ENCODE results near the gene DVL1. TPM values are rescaled to one million over a fixed set of nuclear protein-coding genes. Genes with fewer than 3 reads are reported as not detected.

The DVL1 gene
- total and polyA plus RNA-seq, 2 of the 13 experiments (the other 11 are each of a cell fraction or from before 2014, with no cell fraction given) = 30.8 to 60.4 TPM

DNA sequence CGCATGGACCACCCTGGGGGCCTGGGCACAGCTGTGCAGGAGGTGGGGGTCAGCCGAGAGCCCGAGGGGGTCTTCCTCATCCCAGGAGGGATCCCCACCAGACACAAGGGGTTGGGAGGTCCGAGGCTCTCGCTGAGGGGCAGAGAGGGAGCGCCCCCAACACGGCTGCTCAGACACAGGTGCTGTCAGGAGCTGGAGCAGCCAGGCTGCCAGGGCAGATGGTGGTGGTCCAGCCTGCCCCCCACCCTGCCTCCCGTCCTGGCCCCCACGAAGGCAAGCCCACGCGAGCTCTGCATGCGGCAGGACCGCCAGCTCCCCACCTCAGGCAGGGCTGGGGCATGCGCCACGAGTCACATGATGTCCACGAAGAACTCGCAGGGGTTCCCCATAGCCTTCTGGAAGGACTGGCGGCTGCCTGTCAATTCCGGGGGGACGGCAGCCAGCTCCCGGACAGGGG is 13.4 kb downstream of the DVL1 start:
- peaks cover 7% of the 10 kb centered on the region; the same call in 1 of the 2 replicates for H4K20me1 ChIP-seq (ENCODE audit: insufficient read depth, low read length)
- no peak overlapping the region for H3K4me2 ChIP-seq (ENCODE audit: low read depth, low read length)
- ATAC-seq (no peak), FAIRE-seq (no peak), DNase-seq (ENCODE audit: low spot score) (no peak)
- no peak overlapping the region for H3K9ac ChIP-seq (ENCODE audit: insufficient read depth, low read depth, low read length)
- ChIA-PET CTCF (ENCODE audit: low intra/inter-chr PET ratio, low total read pairs) (no interaction called here), POLR2A (interaction anchor here (0.9 to 3.9 kb wide), 4 partner anchors 10 to 39 kb away, joined by 3 to 12 read pairs (median 4); partner anchors contain the start of genes AURKAIP1 and DVL1)
- H2AFZ ChIP-seq (ENCODE audit: low read length) = no peak overlapping the region
- TSS peak; percentile 28 for BruUV-seq (replicated peaks)
- peaks cover 9 to 16% of the 10 kb centered on the region in 2 experiments for H3K36me3 ChIP-seq (replicated peaks in 1 of 2; ENCODE audit: control insufficient read depth in 1 of 2, insufficient read depth in 2 of 2, low read length in 2 of 2)
- H3K4me1 ChIP-seq (ENCODE audit: insufficient read depth, low read length) = peaks cover 13% of the 10 kb centered on the region
- no peaks in the 10 kb centered on the region for H3K79me2 ChIP-seq (ENCODE audit: insufficient read depth, low read length)
- H3K4me3 ChIP-seq (replicated peaks in 1 of 3; ENCODE audit: insufficient read depth in 1 of 3, low read depth in 2 of 3, low read length in 3 of 3) = no peak overlapping the region
- in situ Hi-C loops (cut with HindIII; ENCODE audit: extremely low pct_ligation_motif_present, low pct_unique_long_range_greater_than_20kb) (no loop called here), intact Hi-C loops (cut with micrococcal nuclease; ENCODE audit: unreplicated experiment) (no loop called here)
- no peak overlapping the region for H3K27ac ChIP-seq (ENCODE audit: extremely low read length, insufficient read depth, low read length)
- no peaks in the 10 kb centered on the region for H3K9me3 ChIP-seq (ENCODE audit: low read length)
- WGBS (ENCODE audit: low lambda C conversion rate) = 93% methylated on average over 2 of the region's 21 CpGs
- no peak for TF ChIP-seq ZNF629 (CRISPR knock-in tag; conservative IDR thresholded peaks at IDR 0.05)
- 0 out of 2 replicates have a peak, but pooled peaks have one; percentile 4 for TF ChIP-seq TAF1 (CRISPR knock-in tag; IDR thresholded peaks at IDR 0.05)
- 0 out of 5 replicates have a peak, but pooled peaks cover 0 to 4% of the 10 kb centered on the region in 2 experiments for H3K27me3 ChIP-seq (ENCODE audit: control insufficient read depth in 1 of 2, insufficient read depth in 2 of 2, low read length in 2 of 2)

DNA sequence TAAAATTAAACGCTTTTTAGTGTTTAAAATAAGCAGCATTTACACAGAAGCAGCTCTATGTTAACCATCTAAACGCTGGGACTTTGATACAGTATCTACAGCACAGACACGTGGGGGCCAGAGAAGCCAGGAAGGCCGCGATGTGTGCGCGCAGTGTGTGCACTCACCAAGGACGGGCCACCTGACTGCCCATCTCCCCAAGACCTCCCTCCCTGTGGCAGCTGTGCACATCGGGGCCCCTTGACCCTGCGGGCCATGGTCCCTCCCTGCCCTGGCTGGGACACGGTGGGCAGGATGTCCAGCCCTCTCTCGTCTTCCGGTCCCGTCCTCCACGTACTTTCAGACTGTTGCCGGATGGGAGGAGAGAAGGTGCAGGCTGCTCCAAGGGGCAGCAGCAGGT is 13.9 kb downstream of the DVL1 start:
- 92% methylated on average over 13 of the region's 16 CpGs for WGBS (ENCODE audit: low lambda C conversion rate)
- in situ Hi-C loops (cut with HindIII; ENCODE audit: extremely low pct_ligation_motif_present, low pct_unique_long_range_greater_than_20kb) = no loop called here
- TF ChIP-seq ZSCAN29 (CRISPR knock-in tag; conservative IDR thresholded peaks at IDR 0.05) (no peak), ZC3H13 (CRISPR knock-in tag; IDR thresholded peaks at IDR 0.05) (peak; percentile 12; the same call in 1 of the 2 replicates), HCFC1 (IDR thresholded peaks at IDR 0.05; ENCODE audit: low read depth, low read length) (no peak), ZNF33B (CRISPR knock-in tag; IDR thresholded peaks at IDR 0.05) (no peak), ZNF446 (CRISPR knock-in tag; IDR thresholded peaks at IDR 0.05) (no peak), TEAD3 (CRISPR knock-in tag; optimal IDR thresholded peaks at IDR 0.05; ENCODE audit: borderline replicate concordance) (no peak), ZBTB20 (CRISPR knock-in tag; IDR thresholded peaks at IDR 0.05; ENCODE audit: borderline replicate concordance, low read depth) (no peak), SP140L (CRISPR knock-in tag; IDR thresholded peaks at IDR 0.05; ENCODE audit: borderline replicate concordance) (no peak), ATF7 (IDR thresholded peaks at IDR 0.05) (no peak), ATF7 (CRISPR knock-in tag; IDR thresholded peaks at IDR 0.05) (no peak), KDM2A (CRISPR knock-in tag; IDR thresholded peaks at IDR 0.05; ENCODE audit: borderline replicate concordance, low read depth) (no peak), ZNF598 (CRISPR knock-in tag; IDR thresholded peaks at IDR 0.05; ENCODE audit: borderline replicate concordance) (no peak), ZNF777 (CRISPR knock-in tag; IDR thresholded peaks at IDR 0.05) (no peak)
- TF ChIP-seq, protein P1, sequence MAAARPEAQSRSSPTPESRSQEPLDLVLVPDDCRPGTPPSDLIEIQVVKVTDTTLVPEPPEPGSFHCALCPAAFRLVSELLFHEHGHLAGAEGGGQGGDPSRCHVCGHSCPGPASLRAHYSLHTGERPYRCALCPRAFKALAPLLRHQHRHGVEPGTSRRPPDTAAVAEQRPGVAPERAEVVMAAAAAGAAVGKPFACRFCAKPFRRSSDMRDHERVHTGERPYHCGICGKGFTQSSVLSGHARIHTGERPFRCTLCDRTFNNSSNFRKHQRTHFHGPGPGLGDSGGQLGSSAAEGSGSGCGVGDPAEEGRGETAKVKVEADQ (CRISPR knock-in tag; IDR thresholded peaks at IDR 0.05; ENCODE audit: borderline replicate concordance) = no peak
- TF ChIP-seq, protein P2, sequence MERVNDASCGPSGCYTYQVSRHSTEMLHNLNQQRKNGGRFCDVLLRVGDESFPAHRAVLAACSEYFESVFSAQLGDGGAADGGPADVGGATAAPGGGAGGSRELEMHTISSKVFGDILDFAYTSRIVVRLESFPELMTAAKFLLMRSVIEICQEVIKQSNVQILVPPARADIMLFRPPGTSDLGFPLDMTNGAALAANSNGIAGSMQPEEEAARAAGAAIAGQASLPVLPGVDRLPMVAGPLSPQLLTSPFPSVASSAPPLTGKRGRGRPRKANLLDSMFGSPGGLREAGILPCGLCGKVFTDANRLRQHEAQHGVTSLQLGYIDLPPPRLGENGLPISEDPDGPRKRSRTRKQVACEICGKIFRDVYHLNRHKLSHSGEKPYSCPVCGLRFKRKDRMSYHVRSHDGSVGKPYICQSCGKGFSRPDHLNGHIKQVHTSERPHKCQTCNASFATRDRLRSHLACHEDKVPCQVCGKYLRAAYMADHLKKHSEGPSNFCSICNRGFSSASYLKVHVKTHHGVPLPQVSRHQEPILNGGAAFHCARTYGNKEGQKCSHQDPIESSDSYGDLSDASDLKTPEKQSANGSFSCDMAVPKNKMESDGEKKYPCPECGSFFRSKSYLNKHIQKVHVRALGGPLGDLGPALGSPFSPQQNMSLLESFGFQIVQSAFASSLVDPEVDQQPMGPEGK (CRISPR knock-in tag; IDR thresholded peaks at IDR 0.05) = 0 out of 2 replicates have a peak, but pooled peaks have one; percentile 3

More for the DNA sequence above, 13.9 kb downstream of the DVL1 start:
- Histone ChIP-seq H3K9ac (ENCODE audit: insufficient read depth, low read depth, low read length) (no peak overlapping the region), H3K4me2 (ENCODE audit: low read depth, low read length) (no peak overlapping the region), H3K9me3 (ENCODE audit: low read length) (no peaks in the 10 kb centered on the region), H3K27me3 (ENCODE audit: control insufficient read depth in 1 of 2, insufficient read depth in 2 of 2, low read length in 2 of 2) (0 out of 5 replicates have a peak, but pooled peaks cover 0 to 4% of the 10 kb centered on the region in 2 experiments), H3K79me2 (ENCODE audit: insufficient read depth, low read length) (no peaks in the 10 kb centered on the region), H3K27ac (ENCODE audit: extremely low read length, insufficient read depth, low read length) (no peak overlapping the region), H3K36me3 (replicated peaks in 1 of 2; ENCODE audit: control insufficient read depth in 1 of 2, insufficient read depth in 2 of 2, low read length in 2 of 2) (peaks cover 6 to 10% of the 10 kb centered on the region in 2 experiments; a peak in 4 of 5 replicates), H2AFZ (ENCODE audit: low read length) (no peak overlapping the region), H3K4me3 (replicated peaks in 1 of 3; ENCODE audit: insufficient read depth in 1 of 3, low read depth in 2 of 3, low read length in 3 of 3) (no peak overlapping the region), H4K20me1 (ENCODE audit: insufficient read depth, low read length) (peaks cover 7% of the 10 kb centered on the region; the same call in 1 of the 2 replicates), H3K4me1 (ENCODE audit: insufficient read depth, low read length) (peaks cover 18% of the 10 kb centered on the region)
- CTCF ChIA-PET (ENCODE audit: low intra/inter-chr PET ratio, low total read pairs) = no interaction called here
- POLR2A ChIA-PET = interaction anchor here (0.9 to 3.9 kb wide), 4 partner anchors 11 to 40 kb away, joined by 3 to 12 read pairs (median 4); partner anchors contain the start of genes AURKAIP1 and DVL1
- no peak for FAIRE-seq
- DNase-seq (ENCODE audit: low spot score) = no peak
- intact Hi-C loops (cut with micrococcal nuclease; ENCODE audit: unreplicated experiment) = no loop called here
- ATAC-seq = no peak
- BruUV-seq (replicated peaks) = no TSS peak

All from HepG2 (cell line).